CD14-positive monocyte (primary cell): ENCODE results near the gene OR52N4. TPM values are rescaled to one million over a fixed set of nuclear protein-coding genes. Genes with fewer than 3 reads are reported as not detected.

ENCODE experiments used
- DNase-seq, 3 donors: peaks; one replicate each; pipeline ENCODE4 v3.0.0-alpha.2; 2011 to 2022
- H2AFZ ChIP-seq: 2 replicates; pipeline ENCODE4 v1.6.0; 2012; ENCODE audit warnings: mild to moderate bottlenecking, low read depth, low read length, inconsistent platforms; ENCODE audit not compliant: insufficient read depth, poor library complexity, severe bottlenecking
- H3K27ac ChIP-seq, 2 donors: 1 replicate in 1 of 2; 2 replicates in 1 of 2; pipeline ENCODE4 v1.5.1; 2012 to 2013; ENCODE audit warnings: low read length in 2 of 2, control low read depth in 1 of 2, inconsistent platforms in 1 of 2, low read depth in 1 of 2, mild to moderate bottlenecking in 1 of 2
- H3K27me3 ChIP-seq, 2 donors: one replicate each; pipeline versions ENCODE4 v1.6.0 to v1.6.1; 2011 to 2013; ENCODE audit warnings: low read length in 2 of 2; ENCODE audit not compliant: control insufficient read depth in 2 of 2, insufficient read depth in 2 of 2
- H3K36me3 ChIP-seq, 2 donors: replicated peaks in 1 of 2; 1 replicate in 1 of 2; 2 replicates in 1 of 2; pipeline versions ENCODE4 v1.5.1 to v1.6.1; 2012 to 2013; ENCODE audit warnings: low read length in 2 of 2, control low read depth in 1 of 2, inconsistent platforms in 1 of 2, mild to moderate bottlenecking in 1 of 2; ENCODE audit not compliant: insufficient read depth in 2 of 2, control insufficient read depth in 1 of 2
- H3K4me1 ChIP-seq, 2 donors: 1 replicate in 1 of 2; 2 replicates in 1 of 2; pipeline versions ENCODE4 v1.5.1 to v1.6.1; 2012 to 2013; ENCODE audit warnings: low read length in 2 of 2, control low read depth in 1 of 2, inconsistent platforms in 1 of 2, mild to moderate bottlenecking in 1 of 2, moderate library complexity in 1 of 2; ENCODE audit not compliant: insufficient read depth in 2 of 2, control insufficient read depth in 1 of 2
- H3K4me2 ChIP-seq: replicated peaks from 2 replicates; pipeline ENCODE3; 2012; ENCODE audit warnings: low read length, moderate library complexity, mild to moderate bottlenecking; ENCODE audit not compliant: poor library complexity, severe bottlenecking; ENCODE audit errors: extremely low read depth
- H3K4me3 ChIP-seq, 3 experiments: fragments of 200-600 bp in 1 of 3; sonication (generic) in 1 of 3; replicated peaks in 1 of 3; 1 replicate in 2 of 3; 2 replicates in 1 of 3; pipeline ENCODE4 v1.5.1; 2011 to 2013; ENCODE audit warnings: low read length in 3 of 3, mild to moderate bottlenecking in 3 of 3, control low read depth in 2 of 3, low read depth in 2 of 3, inconsistent platforms in 1 of 3, moderate library complexity in 1 of 3
- H3K79me2 ChIP-seq: 2 replicates; pipeline ENCODE4 v1.6.0; 2012; ENCODE audit warnings: mild to moderate bottlenecking, control low read depth, inconsistent platforms, low read length, moderate library complexity; ENCODE audit not compliant: insufficient read depth
- H3K9ac ChIP-seq: 2 replicates; pipeline ENCODE4 v1.6.0; 2017; ENCODE audit warnings: low read length, mild to moderate bottlenecking; ENCODE audit not compliant: insufficient read depth, poor library complexity, severe bottlenecking
- H3K9me3 ChIP-seq, 2 donors: replicated peaks in 1 of 2; 1 replicate in 1 of 2; 2 replicates in 1 of 2; pipeline versions ENCODE4 v1.5.1 to v1.6.1; 2012 to 2013; ENCODE audit warnings: low read length in 2 of 2, control low read depth in 1 of 2; ENCODE audit not compliant: control insufficient read depth in 1 of 2, insufficient read depth in 1 of 2
- H4K20me1 ChIP-seq: 2 replicates; pipeline ENCODE4 v1.6.0; 2012; ENCODE audit warnings: mild to moderate bottlenecking, low read length, control low read depth, moderate library complexity; ENCODE audit not compliant: insufficient read depth
- H3K27ac Mint-ChIP-seq, 7 donors: one replicate each; pipeline ENCODE4 v1.8.0; 2020; ENCODE audit warnings: mild to moderate bottlenecking in 7 of 7, mixed read lengths in 7 of 7, moderate library complexity in 6 of 7, inconsistent platforms in 2 of 7
- H3K27me3 Mint-ChIP-seq, 3 donors: one replicate each; pipeline ENCODE4 v1.8.0; 2021 to 2022; ENCODE audit warnings: low read depth in 3 of 3, mild to moderate bottlenecking in 3 of 3, mixed read lengths in 3 of 3, moderate library complexity in 3 of 3, inconsistent platforms in 1 of 3
- H3K36me3 Mint-ChIP-seq, 2 donors: one replicate each; pipeline ENCODE4 v1.8.0; 2020; ENCODE audit warnings: mixed read lengths in 2 of 2, inconsistent platforms in 1 of 2, mild to moderate bottlenecking in 1 of 2
- H3K4me1 Mint-ChIP-seq: one replicate; pipeline ENCODE4 v1.8.0; 2020; ENCODE audit warnings: mild to moderate bottlenecking, mixed read lengths
- H3K4me3 Mint-ChIP-seq, 2 donors: one replicate each; pipeline ENCODE4 v1.8.0; 2020; ENCODE audit warnings: mild to moderate bottlenecking in 2 of 2, mixed read lengths in 2 of 2, moderate library complexity in 1 of 2
- H3K9me3 Mint-ChIP-seq, 7 donors: one replicate each; pipeline ENCODE4 v1.8.0; 2020 to 2022; ENCODE audit warnings: mixed read lengths in 7 of 7, mild to moderate bottlenecking in 6 of 7, moderate library complexity in 6 of 7, inconsistent platforms in 2 of 7
- CTCF ChIP-seq: fragments of 200-600 bp; IDR thresholded peaks from one replicate; pipeline ENCODE4 v1.8.0; 2022; ENCODE audit warnings: antibody characterized with exemption, mild to moderate bottlenecking
- WGBS: methylation state at CpG from one replicate; pipeline ENCODE4 v1.1.5; 2013; ENCODE audit warnings: missing lambda C conversion rate; ENCODE audit not compliant: insufficient coverage; 5-methylcytosine and 5-hydroxymethylcytosine counted together
- intact Hi-C, 2 donors: fragments of 100-400 bp; cut with micrococcal nuclease; formaldehyde crosslinking; loops; one replicate each; pipeline versions ENCODE4 v1.15.0 to v1.15.1; 2023
- polyA plus RNA-seq, 3 donors: library from polyadenylated mRNA; depleted of rRNA in 1 of 3; unstranded in 2 of 3; stranded (reverse) in 1 of 3; fragments of 300-500 nt in 2 of 3; fragments of >200 nt in 1 of 3; fragmentation: Illumina TruSeq in 2 of 3; gene quantifications; 1 replicate in 2 of 3; 2 replicates in 1 of 3; pipeline ENCODE4 v1.2.3, GENCODE V29; 2012 to 2021

Gene OR52N4
- polyA plus RNA-seq, 3 donors = 0.24 to 0.31 TPM; not detected in 1

GRCh38 chr11:5726351-5726750 is 27.7 kb upstream of the OR52N4 start:
- Mint-ChIP-seq H3K27ac (no peak overlapping the region), H3K4me1 (no peaks in the 10 kb centered on the region), H3K27me3 (peaks cover 0 to 2% (median 2%) of the 10 kb centered on the region in 3 donors), H3K9me3 (peaks cover 0 to 5% (median 0%) of the 10 kb centered on the region in 7 donors), H3K4me3 (no peak overlapping the region), H3K36me3 (no peaks in the 10 kb centered on the region)
- Histone ChIP-seq H3K4me3 (no peak overlapping the region), H3K4me2 (no peak overlapping the region), H3K27me3 (no peaks in the 10 kb centered on the region), H3K4me1 (no peaks in the 10 kb centered on the region), H3K9ac (no peak overlapping the region), H3K27ac (no peak overlapping the region), H2AFZ (no peak overlapping the region), H3K9me3 (no peaks in the 10 kb centered on the region), H4K20me1 (no peaks in the 10 kb centered on the region), H3K79me2 (no peaks in the 10 kb centered on the region), H3K36me3 (no peaks in the 10 kb centered on the region)
- no peak for DNase-seq
- no peak for TF ChIP-seq CTCF
- intact Hi-C loops = no loop called here
- 92% methylated on average over 1 of the region's 1 CpG for WGBS

DNA sequence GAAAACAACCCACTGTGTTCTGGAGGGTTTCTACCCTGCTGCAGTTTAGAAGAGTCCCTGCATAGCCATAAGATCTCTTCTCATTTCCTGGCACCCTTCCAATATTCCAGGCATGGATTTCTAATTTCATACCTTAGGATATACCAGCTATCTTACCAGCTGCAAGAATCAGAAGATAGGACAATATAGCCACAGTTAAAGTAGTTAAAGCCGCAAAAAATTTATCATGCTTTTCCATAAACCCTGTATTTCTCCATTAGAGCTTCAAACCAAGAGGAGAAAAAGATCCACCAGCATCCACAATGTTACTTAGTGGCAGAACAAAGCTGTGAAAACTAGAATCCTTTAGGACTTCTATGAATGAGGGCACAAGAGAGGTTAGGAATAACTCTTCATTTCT is 26.4 kb upstream of the OR52N4 start:
- Histone ChIP-seq H3K36me3 (no peaks in the 10 kb centered on the region), H3K27me3 (no peaks in the 10 kb centered on the region), H4K20me1 (no peaks in the 10 kb centered on the region), H3K4me2 (no peak overlapping the region), H3K79me2 (no peaks in the 10 kb centered on the region), H3K9me3 (no peaks in the 10 kb centered on the region), H2AFZ (no peak overlapping the region), H3K4me1 (no peaks in the 10 kb centered on the region), H3K27ac (no peak overlapping the region), H3K9ac (no peak overlapping the region), H3K4me3 (no peak overlapping the region)
- 88% methylated on average over 1 of the region's 1 CpG for WGBS
- Mint-ChIP-seq H3K27me3 (peaks cover 0 to 2% (median 2%) of the 10 kb centered on the region in 3 donors), H3K4me1 (no peaks in the 10 kb centered on the region), H3K27ac (no peak overlapping the region), H3K4me3 (no peak overlapping the region), H3K9me3 (peaks cover 0 to 5% (median 0%) of the 10 kb centered on the region in 7 donors), H3K36me3 (no peaks in the 10 kb centered on the region)
- no peak for TF ChIP-seq CTCF
- no peak for DNase-seq
- intact Hi-C loops = no loop called here
